ENCODE data around the gene PRSS16. TPM values are rescaled to one million over a fixed set of nuclear protein-coding genes. Genes with fewer than 3 reads are reported as not detected.

PRSS16 gene
- total RNA-seq, 1 donor from 2014 or later: 15.1 TPM

Other genes starting within 250 kb of the PRSS16 start
- not detected for gene POM121L2, start 64.6 kb downstream of the PRSS16 start, total RNA-seq
- gene ZNF391, start 141.1 kb downstream of the PRSS16 start, total RNA-seq: 2.1 TPM
- 6.8 TPM for gene ZNF184, start 225.4 kb downstream of the PRSS16 start, total RNA-seq

Measured in upper lobe of right lung (tissue), 1 donor.